ENCODE results near the gene NPC1. TPM values are rescaled to one million over a fixed set of nuclear protein-coding genes. Genes with fewer than 3 reads are reported as not detected.

NPC1 gene
- total and polyA plus RNA-seq, 2 donors (not counting 1 experiment from before 2014, with no cell fraction given), result 36.0 to 204 TPM

DNA sequence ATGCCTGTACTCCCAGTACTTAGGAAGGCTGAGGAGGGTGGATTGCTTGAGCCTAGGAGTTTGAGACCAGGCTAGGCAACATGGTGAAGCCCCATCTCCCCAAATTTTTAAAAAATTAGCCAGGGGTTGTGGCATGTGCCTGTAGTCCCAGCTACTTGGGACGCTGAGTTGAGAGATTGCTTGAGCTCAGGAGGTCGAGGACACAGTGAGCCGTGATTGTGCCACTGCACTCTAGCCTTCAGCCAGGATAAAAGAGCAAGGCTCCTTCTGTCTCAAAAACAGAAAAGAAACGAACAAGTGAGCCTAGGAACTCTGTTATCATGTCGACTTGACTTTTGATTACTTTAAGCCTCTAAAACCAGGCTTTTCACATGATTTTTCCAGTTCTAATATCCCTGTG lies 13.7 kb downstream of the NPC1 start:
- Histone ChIP-seq H4K20me1 (ENCODE audit: control insufficient read depth, extremely low read depth, insufficient read depth, low read length) (no peaks in the 10 kb centered on the region), H3K4me2 (ENCODE audit: extremely low read depth, insufficient read depth, low read length) (no peak overlapping the region), H3K9ac (ENCODE audit: insufficient read depth, low read length) (no peak overlapping the region), H3K27me3 (ENCODE audit: control insufficient read depth, insufficient read depth, low read length) (no peaks in the 10 kb centered on the region), H3K36me3 (ENCODE audit: control insufficient read depth, insufficient read depth, low read length) (peaks cover 6% of the 10 kb centered on the region), H2AFZ (ENCODE audit: low read length) (no peak overlapping the region), H3K27ac (ENCODE audit: insufficient read depth, low read length) (no peak overlapping the region), H3K9me3 (ENCODE audit: control insufficient read depth, insufficient read depth, low read depth, low read length) (no peaks in the 10 kb centered on the region), H3K79me2 (ENCODE audit: control insufficient read depth, insufficient read depth, low read length) (no peaks in the 10 kb centered on the region), H3K4me1 (ENCODE audit: control insufficient read depth, extremely low read depth, insufficient read depth, low read length) (peaks cover 2% of the 10 kb centered on the region), H3K4me3 (replicated peaks in 1 of 4; ENCODE audit: control extremely low read depth in 1 of 4, insufficient read depth in 1 of 4, low read depth in 3 of 4, low read length in 4 of 4) (no peak overlapping the region)
- DNase-seq (ENCODE audit: low read depth in 2 of 2), result no peak
- TF ChIP-seq EZH2 (IDR thresholded peaks at IDR 0.05; ENCODE audit: low read length, missing control alignments), result no peak
- TF ChIP-seq, protein P1, sequence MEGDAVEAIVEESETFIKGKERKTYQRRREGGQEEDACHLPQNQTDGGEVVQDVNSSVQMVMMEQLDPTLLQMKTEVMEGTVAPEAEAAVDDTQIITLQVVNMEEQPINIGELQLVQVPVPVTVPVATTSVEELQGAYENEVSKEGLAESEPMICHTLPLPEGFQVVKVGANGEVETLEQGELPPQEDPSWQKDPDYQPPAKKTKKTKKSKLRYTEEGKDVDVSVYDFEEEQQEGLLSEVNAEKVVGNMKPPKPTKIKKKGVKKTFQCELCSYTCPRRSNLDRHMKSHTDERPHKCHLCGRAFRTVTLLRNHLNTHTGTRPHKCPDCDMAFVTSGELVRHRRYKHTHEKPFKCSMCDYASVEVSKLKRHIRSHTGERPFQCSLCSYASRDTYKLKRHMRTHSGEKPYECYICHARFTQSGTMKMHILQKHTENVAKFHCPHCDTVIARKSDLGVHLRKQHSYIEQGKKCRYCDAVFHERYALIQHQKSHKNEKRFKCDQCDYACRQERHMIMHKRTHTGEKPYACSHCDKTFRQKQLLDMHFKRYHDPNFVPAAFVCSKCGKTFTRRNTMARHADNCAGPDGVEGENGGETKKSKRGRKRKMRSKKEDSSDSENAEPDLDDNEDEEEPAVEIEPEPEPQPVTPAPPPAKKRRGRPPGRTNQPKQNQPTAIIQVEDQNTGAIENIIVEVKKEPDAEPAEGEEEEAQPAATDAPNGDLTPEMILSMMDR (conservative IDR thresholded peaks at IDR 0.05 in 1 of 2, IDR thresholded peaks at IDR 0.05 in 1 of 2; ENCODE audit: low read depth in 1 of 2, low read length in 2 of 2), result no peak

GRCh38 chr18:23572012-23572411 lies 14.3 kb downstream of the NPC1 start:
- Histone ChIP-seq H3K9ac (ENCODE audit: insufficient read depth, low read length) (no peak overlapping the region), H3K79me2 (ENCODE audit: control insufficient read depth, insufficient read depth, low read length) (no peaks in the 10 kb centered on the region), H3K4me1 (ENCODE audit: control insufficient read depth, extremely low read depth, insufficient read depth, low read length) (peaks cover 2% of the 10 kb centered on the region), H3K4me3 (replicated peaks in 1 of 4; ENCODE audit: control extremely low read depth in 1 of 4, insufficient read depth in 1 of 4, low read depth in 3 of 4, low read length in 4 of 4) (no peak overlapping the region), H2AFZ (ENCODE audit: low read length) (no peak overlapping the region), H3K27ac (ENCODE audit: insufficient read depth, low read length) (no peak overlapping the region), H3K4me2 (ENCODE audit: extremely low read depth, insufficient read depth, low read length) (no peak overlapping the region), H3K27me3 (ENCODE audit: control insufficient read depth, insufficient read depth, low read length) (no peaks in the 10 kb centered on the region), H3K9me3 (ENCODE audit: control insufficient read depth, insufficient read depth, low read depth, low read length) (no peaks in the 10 kb centered on the region), H4K20me1 (ENCODE audit: control insufficient read depth, extremely low read depth, insufficient read depth, low read length) (no peaks in the 10 kb centered on the region), H3K36me3 (ENCODE audit: control insufficient read depth, insufficient read depth, low read length) (peaks cover 7% of the 10 kb centered on the region)
- no peak for DNase-seq (ENCODE audit: low read depth in 2 of 2)
- no peak for TF ChIP-seq EZH2 (IDR thresholded peaks at IDR 0.05; ENCODE audit: low read length, missing control alignments)
- TF ChIP-seq, protein P1 (conservative IDR thresholded peaks at IDR 0.05 in 1 of 2, IDR thresholded peaks at IDR 0.05 in 1 of 2; ENCODE audit: low read depth in 1 of 2, low read length in 2 of 2), result no peak

DNA sequence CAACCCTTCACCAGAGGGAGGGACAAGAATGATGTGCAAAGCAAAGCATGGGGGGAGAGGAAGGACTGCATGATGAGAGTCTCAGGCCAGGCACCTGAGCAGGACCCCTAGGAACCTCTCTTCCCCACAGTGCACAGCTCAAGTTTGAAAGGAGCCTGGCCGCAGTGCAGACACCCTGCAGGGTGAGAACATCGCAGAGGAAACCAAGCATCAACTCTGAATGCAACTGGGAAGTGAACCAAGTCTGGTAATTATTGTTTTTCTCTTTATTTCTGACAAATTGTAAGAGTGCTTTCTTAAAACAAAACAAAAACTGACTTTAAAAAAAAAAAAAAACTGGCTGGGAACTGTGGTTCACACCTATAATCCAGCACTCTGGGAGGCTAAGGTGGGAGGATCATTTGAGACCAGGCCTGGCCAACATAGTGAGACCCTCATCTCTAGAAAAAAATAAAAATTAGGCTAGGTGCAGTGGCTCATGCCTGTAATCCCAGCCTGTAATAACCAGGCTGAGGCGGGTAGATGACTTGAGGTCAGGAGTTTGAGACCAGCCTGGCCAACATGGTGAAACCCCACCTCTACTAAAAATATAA lies 15.3 kb downstream of the NPC1 start:
- no peaks in the 10 kb centered on the region for H4K20me1 ChIP-seq (ENCODE audit: control insufficient read depth, extremely low read depth, insufficient read depth, low read length)
- H3K79me2 ChIP-seq (ENCODE audit: control insufficient read depth, insufficient read depth, low read length), result no peaks in the 10 kb centered on the region
- H3K9me3 ChIP-seq (ENCODE audit: control insufficient read depth, insufficient read depth, low read depth, low read length), result no peaks in the 10 kb centered on the region
- H3K4me2 ChIP-seq (ENCODE audit: extremely low read depth, insufficient read depth, low read length), result no peak overlapping the region
- no peak overlapping the region for H3K27ac ChIP-seq (ENCODE audit: insufficient read depth, low read length)
- H3K36me3 ChIP-seq (ENCODE audit: control insufficient read depth, insufficient read depth, low read length), result peaks cover 9% of the 10 kb centered on the region
- TF ChIP-seq EZH2 (IDR thresholded peaks at IDR 0.05; ENCODE audit: low read length, missing control alignments), result no peak
- TF ChIP-seq, protein P1 (conservative IDR thresholded peaks at IDR 0.05 in 1 of 2, IDR thresholded peaks at IDR 0.05 in 1 of 2; ENCODE audit: low read depth in 1 of 2, low read length in 2 of 2), result no peak
- no peak overlapping the region for H2AFZ ChIP-seq (ENCODE audit: low read length)
- H3K9ac ChIP-seq (ENCODE audit: insufficient read depth, low read length), result no peak overlapping the region
- H3K4me1 ChIP-seq (ENCODE audit: control insufficient read depth, extremely low read depth, insufficient read depth, low read length), result peaks cover 2% of the 10 kb centered on the region
- H3K27me3 ChIP-seq (ENCODE audit: control insufficient read depth, insufficient read depth, low read length), result no peaks in the 10 kb centered on the region
- H3K4me3 ChIP-seq (replicated peaks in 1 of 4; ENCODE audit: control extremely low read depth in 1 of 4, insufficient read depth in 1 of 4, low read depth in 3 of 4, low read length in 4 of 4), result no peak overlapping the region
- no peak for DNase-seq (ENCODE audit: low read depth in 2 of 2)

All from fibroblast of lung (primary cell).